Epithelial cell of umbilical artery (primary cell): ENCODE measurements around the gene RUVBL1. TPM values are rescaled to one million over a fixed set of nuclear protein-coding genes. Genes with fewer than 3 reads are reported as not detected.

ENCODE experiments used
- total RNA-seq: library from RNA; depleted of rRNA; stranded (reverse); fragments of >200 nt; gene quantifications from 2 replicates; pipeline ENCODE4 v1.2.3, GENCODE V29; 2014

RUVBL1 gene
- 108 and 122 TPM in 2 replicates for total RNA-seq

GRCh38 chr3:128123538-128124368 lies at the start of gene RUVBL1:
TSS of gene RUVBL1 (minus strand) at chr3:128123812. CDS start at chr3:128123724, 88 bp downstream.

GRCh38 chr3:128153156-128154041 lies 29.8 kb upstream of the RUVBL1 start, which contains the start of gene EEFSEC:
TSS of gene EEFSEC (plus strand) at chr3:128153481. CDS start at chr3:128153508, 27 bp downstream.

DNA sequence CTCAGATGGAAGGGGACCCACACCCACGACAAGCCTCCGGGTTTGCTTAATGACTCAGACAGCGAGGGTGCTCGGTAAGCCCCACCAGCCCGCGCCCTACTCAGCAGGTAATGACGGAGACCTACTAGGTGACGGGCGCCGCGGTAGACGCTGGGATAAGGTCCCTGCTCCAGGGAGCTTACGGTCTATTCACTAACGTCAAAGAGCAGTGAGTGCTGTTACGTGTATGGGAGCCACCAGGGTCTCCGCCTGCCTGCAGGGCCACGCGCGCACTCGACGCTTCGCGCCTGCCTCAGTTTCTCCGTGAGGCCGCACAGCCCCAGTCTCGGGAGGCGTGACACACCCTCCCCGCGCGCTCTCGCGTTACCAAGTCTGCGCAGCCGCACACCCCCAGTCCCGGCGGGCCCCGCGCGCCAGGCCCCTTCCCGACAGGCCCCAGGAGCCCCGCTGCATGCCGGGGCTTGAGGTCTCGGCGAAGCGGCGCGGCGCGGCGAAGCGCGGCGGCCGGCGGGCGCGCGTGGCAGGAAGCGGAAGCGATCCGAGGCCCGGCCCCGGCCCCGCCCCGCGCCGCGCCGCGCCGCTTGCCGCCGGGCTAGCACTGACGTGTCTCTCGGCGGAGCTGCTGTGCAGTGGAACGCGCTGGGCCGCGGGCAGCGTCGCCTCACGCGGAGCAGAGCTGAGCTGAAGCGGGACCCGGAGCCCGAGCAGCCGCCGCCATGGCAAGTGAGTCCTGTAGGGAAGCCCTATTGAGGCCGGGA lies 71.6 kb downstream of the RUVBL1 start, which contains the start of gene SEC61A1:
Gene SEC61A1 (plus strand): TSS at position 601 of the 758 bp plus-strand sequence. CDS start 116 bp downstream, at position 717.

Other genes starting within 250 kb of the RUVBL1 start
- not detected in 2 replicates for gene KBTBD12, start 208.6 kb downstream of the RUVBL1 start, total RNA-seq
- 191 and 215 TPM in 2 replicates for gene SEC61A1, start 71.4 kb downstream of the RUVBL1 start, total RNA-seq
- gene EEFSEC, start 29.7 kb upstream of the RUVBL1 start, total RNA-seq: 1.8 and 4.5 TPM in 2 replicates